Measurements from ENCODE around the gene TK1. TPM values are rescaled to one million over a fixed set of nuclear protein-coding genes. Genes with fewer than 3 reads are reported as not detected.

Gene TK1
- total RNA-seq, 1 donor from 2014 or later = 12.0 TPM

- Histone ChIP-seq H3K27ac (ENCODE audit: low read depth, low read length) (no peak overlapping the region), H3K9me3 (ENCODE audit: control insufficient read depth in 3 of 3, low read length in 3 of 3) (no peaks in the 10 kb centered on the region), H3K27me3 (ENCODE audit: control insufficient read depth in 3 of 3, insufficient read depth in 3 of 3, low read length in 3 of 3) (no peaks in the 10 kb centered on the region), H3K4me1 (ENCODE audit: control insufficient read depth in 3 of 3, insufficient read depth in 3 of 3, low read length in 3 of 3) (no peaks in the 10 kb centered on the region), H3K4me3 (ENCODE audit: low read length in 3 of 3) (no peak overlapping the region), H3K36me3 (ENCODE audit: control insufficient read depth in 3 of 3, insufficient read depth in 3 of 3, low read length in 3 of 3) (no peaks in the 10 kb centered on the region), H3K9ac (ENCODE audit: low read depth in 1 of 3, low read length in 3 of 3) (no peak overlapping the region)
Observed at GRCh38 chr17:78154903-78155811, 31.7 kb downstream of the TK1 start.

DNA sequence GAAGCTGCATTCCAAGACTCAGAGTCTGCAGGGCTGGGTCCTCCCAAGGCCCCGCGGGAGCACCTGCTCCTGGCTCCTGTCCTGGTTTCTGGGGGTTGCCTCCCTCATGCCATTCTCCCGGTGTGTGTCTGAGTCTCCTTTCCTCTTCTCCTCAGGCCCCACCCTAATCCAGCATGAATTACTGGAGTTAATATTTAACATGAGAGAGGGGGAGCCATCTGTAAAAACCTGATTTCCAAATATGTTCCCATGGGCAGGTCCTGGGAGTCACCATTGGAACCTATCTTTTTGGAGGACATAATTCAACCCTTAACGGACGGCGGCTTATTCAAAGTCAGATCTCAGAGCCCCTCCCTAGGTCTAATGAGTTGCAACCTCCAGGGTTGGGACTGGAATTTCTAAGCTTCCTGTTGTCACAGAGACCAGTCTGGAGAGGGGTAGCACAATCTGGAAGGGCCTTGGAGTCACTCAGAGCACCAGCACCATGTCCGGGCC is 35.3 kb downstream of the TK1 start:
- Histone ChIP-seq H3K4me1 (ENCODE audit: control insufficient read depth in 3 of 3, insufficient read depth in 3 of 3, low read length in 3 of 3) (peaks cover 0 to 3% (median 0%) of the 10 kb centered on the region in 3 donors), H3K9me3 (ENCODE audit: control insufficient read depth in 3 of 3, low read length in 3 of 3) (no peaks in the 10 kb centered on the region), H3K27ac (ENCODE audit: low read depth, low read length) (no peak overlapping the region), H3K27me3 (ENCODE audit: control insufficient read depth in 3 of 3, insufficient read depth in 3 of 3, low read length in 3 of 3) (peaks cover 0 to 2% (median 0%) of the 10 kb centered on the region in 3 donors), H3K9ac (ENCODE audit: low read depth in 1 of 3, low read length in 3 of 3) (no peak overlapping the region), H3K4me3 (ENCODE audit: low read length in 3 of 3) (no peak overlapping the region), H3K36me3 (ENCODE audit: control insufficient read depth in 3 of 3, insufficient read depth in 3 of 3, low read length in 3 of 3) (no peaks in the 10 kb centered on the region)

DNA sequence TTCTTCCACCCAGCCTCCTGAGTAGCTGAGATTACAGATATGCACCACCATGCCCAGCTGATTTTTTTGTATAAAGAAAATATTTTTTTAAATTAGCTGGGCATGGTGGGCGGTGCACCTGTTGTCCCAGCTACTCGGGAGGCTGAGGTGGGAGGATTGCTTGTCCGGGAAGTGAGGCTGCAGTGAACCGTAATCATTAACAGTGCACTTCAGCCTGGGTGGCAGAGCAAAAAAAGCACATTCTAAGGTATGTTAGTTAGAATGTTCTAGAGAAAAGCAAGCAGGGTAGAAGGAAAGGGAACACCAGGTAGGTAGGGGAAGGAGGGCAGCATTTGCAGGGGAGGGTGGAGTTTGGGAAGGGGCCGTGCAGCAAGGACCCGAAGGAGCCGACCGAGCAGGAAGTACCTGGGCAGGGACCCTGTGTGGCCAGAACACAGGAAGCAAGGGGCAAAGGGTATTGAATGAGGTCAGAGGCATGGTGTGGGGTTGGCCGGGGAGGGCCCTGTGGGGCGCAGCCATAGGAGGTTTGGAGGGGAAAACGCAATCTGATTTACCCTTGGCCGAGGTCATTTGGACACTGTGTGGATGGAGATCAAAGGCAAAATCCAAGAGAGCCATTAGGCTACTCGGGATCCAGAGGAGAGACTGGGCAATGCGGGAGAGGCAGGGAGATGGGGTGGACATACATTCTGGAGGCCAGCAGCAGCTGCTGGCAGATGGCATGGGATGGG is 38.4 kb downstream of the TK1 start:
- Histone ChIP-seq H3K4me1 (ENCODE audit: control insufficient read depth in 3 of 3, insufficient read depth in 3 of 3, low read length in 3 of 3) (peaks cover 19 to 23% (median 21%) of the 10 kb centered on the region in 3 donors), H3K36me3 (ENCODE audit: control insufficient read depth in 3 of 3, insufficient read depth in 3 of 3, low read length in 3 of 3) (no peaks in the 10 kb centered on the region), H3K4me3 (ENCODE audit: low read length in 3 of 3) (no peak overlapping the region), H3K9ac (ENCODE audit: low read depth in 1 of 3, low read length in 3 of 3) (no peak overlapping the region), H3K27me3 (ENCODE audit: control insufficient read depth in 3 of 3, insufficient read depth in 3 of 3, low read length in 3 of 3) (peaks cover 0 to 3% (median 0%) of the 10 kb centered on the region in 3 donors), H3K9me3 (ENCODE audit: control insufficient read depth in 3 of 3, low read length in 3 of 3) (no peaks in the 10 kb centered on the region), H3K27ac (ENCODE audit: low read depth, low read length) (no peak overlapping the region)

GRCh38 chr17:78147315-78147998 is 39.4 kb downstream of the TK1 start:
- H3K9ac ChIP-seq (ENCODE audit: low read depth in 1 of 3, low read length in 3 of 3) = no peak overlapping the region
- H3K36me3 ChIP-seq (ENCODE audit: control insufficient read depth in 3 of 3, insufficient read depth in 3 of 3, low read length in 3 of 3) = no peaks in the 10 kb centered on the region
- peaks cover 19 to 23% (median 21%) of the 10 kb centered on the region in 3 donors for H3K4me1 ChIP-seq (ENCODE audit: control insufficient read depth in 3 of 3, insufficient read depth in 3 of 3, low read length in 3 of 3)
- H3K27me3 ChIP-seq (ENCODE audit: control insufficient read depth in 3 of 3, insufficient read depth in 3 of 3, low read length in 3 of 3) = peaks cover 0 to 3% (median 0%) of the 10 kb centered on the region in 3 donors
- H3K4me3 ChIP-seq (ENCODE audit: low read length in 3 of 3) = no peak overlapping the region
- H3K27ac ChIP-seq (ENCODE audit: low read depth, low read length) = no peak overlapping the region
- no peaks in the 10 kb centered on the region for H3K9me3 ChIP-seq (ENCODE audit: control insufficient read depth in 3 of 3, low read length in 3 of 3)

GRCh38 chr17:78146881-78147280 is 40.0 kb downstream of the TK1 start:
- Histone ChIP-seq H3K4me1 (ENCODE audit: control insufficient read depth in 3 of 3, insufficient read depth in 3 of 3, low read length in 3 of 3) (peaks cover 19 to 23% (median 21%) of the 10 kb centered on the region in 3 donors), H3K4me3 (ENCODE audit: low read length in 3 of 3) (no peak overlapping the region)

GRCh38 chr17:78146471-78146869 is 40.4 kb downstream of the TK1 start:
- no peak overlapping the region for H3K27ac ChIP-seq (ENCODE audit: low read depth, low read length)
- no peaks in the 10 kb centered on the region for H3K36me3 ChIP-seq (ENCODE audit: control insufficient read depth in 3 of 3, insufficient read depth in 3 of 3, low read length in 3 of 3)
- no peak overlapping the region for H3K4me3 ChIP-seq (ENCODE audit: low read length in 3 of 3)
- H3K9me3 ChIP-seq (ENCODE audit: control insufficient read depth in 3 of 3, low read length in 3 of 3) = no peaks in the 10 kb centered on the region
- H3K4me1 ChIP-seq (ENCODE audit: control insufficient read depth in 3 of 3, insufficient read depth in 3 of 3, low read length in 3 of 3) = peaks cover 21 to 25% (median 22%) of the 10 kb centered on the region in 3 donors
- H3K27me3 ChIP-seq (ENCODE audit: control insufficient read depth in 3 of 3, insufficient read depth in 3 of 3, low read length in 3 of 3) = peaks cover 0 to 3% (median 0%) of the 10 kb centered on the region in 3 donors
- no peak overlapping the region for H3K9ac ChIP-seq (ENCODE audit: low read depth in 1 of 3, low read length in 3 of 3)

More at GRCh38 chr17:78146881-78147280, 40.0 kb downstream of the TK1 start:
- no peaks in the 10 kb centered on the region for H3K9me3 ChIP-seq (ENCODE audit: control insufficient read depth in 3 of 3, low read length in 3 of 3)
- no peak overlapping the region for H3K27ac ChIP-seq (ENCODE audit: low read depth, low read length)
- peaks cover 0 to 3% (median 0%) of the 10 kb centered on the region in 3 donors for H3K27me3 ChIP-seq (ENCODE audit: control insufficient read depth in 3 of 3, insufficient read depth in 3 of 3, low read length in 3 of 3)
- no peak overlapping the region for H3K9ac ChIP-seq (ENCODE audit: low read depth in 1 of 3, low read length in 3 of 3)
- H3K36me3 ChIP-seq (ENCODE audit: control insufficient read depth in 3 of 3, insufficient read depth in 3 of 3, low read length in 3 of 3) = no peaks in the 10 kb centered on the region

DNA sequence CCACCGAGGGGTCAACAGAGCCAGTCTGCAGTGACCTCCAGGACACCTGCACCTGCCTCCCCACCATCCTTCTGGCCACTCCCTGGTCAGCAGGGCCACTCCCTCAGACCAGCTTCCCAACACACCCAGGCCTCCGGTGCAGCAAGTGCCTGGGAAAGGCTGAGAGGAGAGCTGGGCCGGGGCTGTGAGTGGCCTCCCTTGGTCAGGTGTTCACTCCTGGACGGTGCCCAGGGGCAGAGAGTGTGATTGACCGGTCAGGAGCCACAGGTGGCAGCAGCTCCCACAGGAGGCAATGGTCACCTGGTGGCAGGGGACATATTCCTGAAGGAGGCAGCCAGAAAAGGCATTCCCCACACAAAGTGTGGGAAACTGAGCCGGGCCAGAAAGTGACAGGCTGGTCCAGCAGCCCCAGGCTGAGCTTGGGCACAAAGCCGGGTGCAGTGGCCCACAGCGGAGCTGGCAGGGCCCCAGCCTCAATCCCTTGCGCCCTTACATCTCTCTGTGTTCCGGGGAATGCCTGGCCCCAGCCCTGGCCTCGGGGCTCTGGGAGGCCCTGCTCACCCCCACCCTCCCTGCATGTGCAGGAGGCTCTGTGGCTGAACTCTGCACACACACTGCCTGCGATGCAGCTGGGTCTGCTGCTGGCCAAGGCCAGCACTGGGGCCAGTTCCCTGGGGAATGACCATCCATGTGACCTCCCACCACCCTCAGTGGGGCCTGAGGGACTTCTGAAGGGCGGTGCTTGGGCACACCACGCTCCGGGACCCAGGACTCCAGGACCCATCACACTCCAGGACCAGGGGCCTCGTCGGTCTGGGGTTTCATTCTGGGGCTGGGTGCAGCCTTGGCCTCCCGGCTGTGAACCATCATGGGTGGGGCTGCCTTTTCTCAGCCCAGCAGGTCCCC is 41.9 kb downstream of the TK1 start:
- Histone ChIP-seq H3K4me3 (ENCODE audit: low read length in 3 of 3) (peak overlapping the region in 2 of 3 donors; percentile 38 to 40), H3K9me3 (ENCODE audit: control insufficient read depth in 3 of 3, low read length in 3 of 3) (no peaks in the 10 kb centered on the region), H3K4me1 (ENCODE audit: control insufficient read depth in 3 of 3, insufficient read depth in 3 of 3, low read length in 3 of 3) (peaks cover 24 to 36% (median 28%) of the 10 kb centered on the region in 3 donors), H3K27ac (ENCODE audit: low read depth, low read length) (peak overlapping the region; percentile 58), H3K36me3 (ENCODE audit: control insufficient read depth in 3 of 3, insufficient read depth in 3 of 3, low read length in 3 of 3) (no peaks in the 10 kb centered on the region), H3K9ac (ENCODE audit: low read depth in 1 of 3, low read length in 3 of 3) (peak overlapping the region in 2 of 3 donors; percentile 56 to 60), H3K27me3 (ENCODE audit: control insufficient read depth in 3 of 3, insufficient read depth in 3 of 3, low read length in 3 of 3) (peaks cover 0 to 3% (median 0%) of the 10 kb centered on the region in 3 donors)

GRCh38 chr17:78144147-78144719 is 42.6 kb downstream of the TK1 start:
- Histone ChIP-seq H3K4me1 (ENCODE audit: control insufficient read depth in 3 of 3, insufficient read depth in 3 of 3, low read length in 3 of 3) (peaks cover 24 to 37% (median 28%) of the 10 kb centered on the region in 3 donors), H3K4me3 (ENCODE audit: low read length in 3 of 3) (peak overlapping the region in 2 of 3 donors; percentile 38 to 40)

More at GRCh38 chr17:78144147-78144719, 42.6 kb downstream of the TK1 start:
- Histone ChIP-seq H3K27me3 (ENCODE audit: control insufficient read depth in 3 of 3, insufficient read depth in 3 of 3, low read length in 3 of 3) (peaks cover 0 to 3% (median 0%) of the 10 kb centered on the region in 3 donors), H3K27ac (ENCODE audit: low read depth, low read length) (peak overlapping the region; percentile 58), H3K36me3 (ENCODE audit: control insufficient read depth in 3 of 3, insufficient read depth in 3 of 3, low read length in 3 of 3) (no peaks in the 10 kb centered on the region), H3K9me3 (ENCODE audit: control insufficient read depth in 3 of 3, low read length in 3 of 3) (no peaks in the 10 kb centered on the region), H3K9ac (ENCODE audit: low read depth in 1 of 3, low read length in 3 of 3) (peak overlapping the region; percentile 43 to 60 (median 56))

All from skeletal muscle tissue (tissue), 4 donors.